GM18517 (cell line): Measurements from ENCODE around the gene IGFLR1.

Experiments used
- ATAC-seq: cut with Tn5 transposase; IDR thresholded peaks from one replicate; pipeline ENCODE4 v1.9.1; 2021; ENCODE audit warnings: mild to moderate bottlenecking, moderate library complexity; ENCODE audit not compliant: unreplicated experiment

IGFLR1 gene

DNA sequence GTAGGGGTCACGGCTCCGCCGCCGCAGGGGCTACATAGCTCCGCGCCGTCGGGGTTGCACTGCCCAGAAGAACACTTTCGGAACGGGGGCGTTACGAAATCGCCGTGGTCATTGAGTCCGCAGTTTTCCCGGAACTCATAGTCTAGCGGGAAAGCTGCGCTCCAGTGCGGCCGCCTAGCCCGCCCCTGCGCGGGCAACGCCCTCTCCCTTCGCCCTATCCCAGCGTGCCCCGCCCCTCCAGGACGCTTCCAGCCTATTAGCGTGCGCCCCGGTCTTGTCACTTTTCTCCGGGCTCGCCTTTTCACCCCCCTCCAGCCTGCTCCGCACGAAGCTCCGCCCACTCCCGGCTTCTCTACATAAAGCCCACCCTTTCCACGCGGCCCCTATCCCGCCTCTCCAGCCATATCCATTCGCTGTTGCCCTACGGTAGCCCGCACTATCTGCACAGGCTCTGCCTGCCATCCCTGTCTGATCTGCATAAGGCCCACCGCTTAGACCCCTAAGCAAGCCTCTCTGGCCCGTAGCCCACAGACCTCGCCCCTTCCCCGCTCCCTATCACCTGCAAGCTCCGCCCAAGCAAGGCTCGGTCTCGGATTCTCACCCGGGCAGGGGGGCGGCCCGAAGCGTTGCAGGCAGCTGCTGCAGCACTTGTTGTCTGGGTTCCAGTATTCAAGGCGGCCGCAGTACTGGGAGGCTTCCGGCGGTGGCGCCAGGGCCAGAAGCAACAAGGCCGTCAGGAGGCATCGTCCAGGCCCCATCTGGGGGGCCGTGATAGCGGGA lies 1.6 kb downstream of the IGFLR1 start:
- ATAC-seq, result peak; percentile 46

DNA sequence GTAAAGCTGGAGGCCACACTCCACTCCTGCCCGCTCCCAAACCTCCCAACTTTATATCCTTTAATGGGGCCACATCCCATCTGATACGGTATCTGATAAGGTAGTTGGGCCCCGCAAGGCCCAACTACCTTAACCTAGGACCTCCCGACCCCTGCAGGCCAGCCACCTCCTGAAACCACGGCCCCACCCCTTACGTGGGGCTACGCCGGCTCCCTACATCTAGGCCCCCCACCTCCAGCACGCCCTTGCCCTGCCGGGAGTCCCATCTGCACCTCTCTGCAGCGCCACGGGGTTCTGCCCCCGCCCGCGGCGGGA lies 2.2 kb downstream of the IGFLR1 start:
- no peak for ATAC-seq

GRCh38 chr19:35739275-35740107 lies 2.8 kb downstream of the IGFLR1 start:
- ATAC-seq, result no peak

GRCh38 chr19:35738887-35739229 lies 3.4 kb downstream of the IGFLR1 start:
- ATAC-seq, result no peak

GRCh38 chr19:35738021-35738886 lies 4.0 kb downstream of the IGFLR1 start:
- no peak for ATAC-seq

DNA sequence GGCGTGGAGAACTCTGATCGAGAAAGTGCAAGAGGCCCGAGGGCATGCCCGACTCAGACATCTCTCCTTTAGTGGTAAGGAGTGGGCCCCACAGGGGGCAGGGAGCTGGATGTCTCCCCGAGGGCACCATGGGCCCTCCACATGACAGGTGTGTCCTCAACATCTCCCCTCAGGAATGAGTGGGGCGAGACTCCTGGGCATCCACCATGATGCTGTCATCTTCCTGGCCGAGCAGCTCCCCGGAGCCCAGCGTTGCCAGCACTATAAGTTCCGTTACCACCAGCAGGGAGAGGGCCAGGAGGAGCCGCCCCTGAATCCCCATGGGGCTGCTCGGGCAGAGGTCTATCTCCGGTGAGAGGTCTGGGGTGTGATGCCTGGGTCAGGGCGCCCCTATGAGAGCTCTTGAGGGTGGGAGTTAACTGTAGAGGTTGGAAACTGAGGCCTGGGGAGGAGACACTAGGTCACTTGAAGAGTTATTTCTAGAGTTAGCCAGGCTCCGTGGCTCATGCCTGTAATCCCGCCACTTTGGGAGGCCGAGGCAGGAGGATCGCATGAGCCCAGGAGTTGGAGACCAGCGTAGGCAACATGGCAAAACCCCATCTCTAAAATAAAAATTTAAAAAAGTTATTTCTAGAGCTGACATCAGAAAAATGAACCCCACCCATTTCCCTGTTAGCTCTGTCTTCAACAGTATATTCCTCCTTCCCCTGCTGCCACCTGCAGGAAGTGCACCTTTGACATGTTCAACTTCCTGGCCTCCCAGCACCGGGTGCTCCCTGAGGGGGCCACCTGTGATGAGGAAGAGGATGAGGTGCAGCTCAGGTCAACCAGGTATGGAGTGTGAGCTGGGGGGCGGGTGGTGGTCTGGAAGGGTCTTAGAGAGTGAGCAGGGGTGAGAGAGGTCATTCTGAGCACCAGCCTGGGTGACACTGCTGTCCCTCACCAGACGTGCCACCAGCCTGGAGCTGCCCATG lies 5.1 kb downstream of the IGFLR1 start:
- ATAC-seq, result no peak

GRCh38 chr19:35734889-35735288 lies 7.4 kb downstream of the IGFLR1 start:
- no peak for ATAC-seq

GRCh38 chr19:35734273-35734672 lies 8.0 kb downstream of the IGFLR1 start:
- ATAC-seq, result no peak

DNA sequence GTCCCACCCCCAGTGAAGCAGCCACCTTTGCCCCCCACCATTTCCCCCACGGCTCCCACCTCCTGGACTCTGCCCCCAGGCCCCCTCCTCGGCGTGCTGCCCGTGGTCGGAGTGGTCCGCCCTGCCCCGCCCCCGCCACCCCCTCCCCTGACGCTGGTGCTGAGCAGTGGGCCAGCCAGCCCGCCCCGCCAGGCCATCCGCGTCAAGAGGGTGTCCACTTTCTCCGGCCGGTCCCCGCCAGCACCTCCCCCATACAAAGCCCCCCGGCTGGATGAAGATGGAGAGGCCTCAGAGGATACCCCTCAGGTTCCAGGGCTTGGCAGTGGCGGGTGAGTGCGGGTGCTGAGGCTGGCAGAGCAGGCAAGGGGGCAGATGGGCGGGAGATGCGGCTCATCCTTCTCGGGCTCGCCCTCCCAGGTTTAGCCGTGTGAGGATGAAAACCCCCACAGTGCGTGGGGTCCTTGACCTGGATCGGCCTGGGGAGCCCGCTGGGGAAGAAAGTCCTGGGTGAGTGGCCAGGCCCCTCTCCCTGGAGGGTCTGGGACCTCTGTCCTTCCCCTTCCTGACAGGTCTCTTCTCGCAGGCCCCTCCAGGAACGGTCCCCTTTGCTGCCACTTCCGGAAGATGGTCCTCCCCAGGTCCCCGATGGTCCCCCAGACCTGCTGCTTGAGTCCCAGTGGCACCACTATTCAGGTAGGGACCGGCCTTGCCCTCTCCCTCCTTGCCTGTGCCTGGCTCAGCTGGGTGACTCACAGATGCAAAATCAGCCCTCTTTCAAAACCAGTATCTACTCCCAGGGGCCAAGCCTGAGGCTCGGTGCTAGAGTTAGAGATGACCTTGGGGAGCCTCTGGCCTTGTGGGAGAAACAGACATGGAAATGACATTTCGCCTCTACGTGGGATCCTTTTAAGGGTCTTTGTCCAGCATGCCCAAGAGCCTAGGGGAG lies 8.8 kb downstream of the IGFLR1 start:
- ATAC-seq, result no peak

- no peak for ATAC-seq
These were observed 9.6 kb downstream of the IGFLR1 start for GRCh38 chr19:35732540-35733179.

DNA sequence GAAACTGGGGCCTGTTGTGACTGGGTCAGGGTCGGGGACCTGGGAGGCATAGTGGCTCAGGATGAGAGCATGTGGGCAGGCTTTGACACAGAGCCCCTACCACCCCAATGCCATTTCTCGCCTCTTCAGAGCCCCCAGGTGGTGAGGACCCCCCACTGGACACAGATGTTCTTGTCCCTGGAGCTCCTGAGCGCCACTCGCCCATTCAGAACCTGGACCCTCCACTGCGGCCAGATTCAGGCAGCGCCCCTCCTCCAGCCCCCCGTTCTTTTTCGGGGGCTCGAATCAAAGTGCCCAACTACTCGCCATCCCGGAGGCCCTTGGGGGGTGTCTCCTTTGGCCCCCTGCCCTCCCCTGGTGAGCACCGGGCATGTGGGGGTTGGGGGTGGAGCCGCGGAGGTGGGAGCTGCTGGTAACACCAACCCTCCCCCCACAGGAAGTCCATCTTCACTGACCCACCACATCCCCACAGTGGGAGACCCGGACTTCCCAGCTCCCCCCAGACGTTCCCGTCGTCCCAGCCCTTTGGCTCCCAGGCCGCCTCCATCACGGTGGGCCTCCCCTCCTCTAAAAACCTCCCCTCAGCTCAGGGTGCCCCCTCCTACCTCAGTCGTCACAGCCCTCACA lies 10.4 kb downstream of the IGFLR1 start:
- no peak for ATAC-seq

- ATAC-seq, result no peak
These were observed 10.9 kb downstream of the IGFLR1 start for GRCh38 chr19:35731353-35731752.

GRCh38 chr19:35730326-35730725 lies 11.9 kb downstream of the IGFLR1 start:
- no peak for ATAC-seq

- ATAC-seq, result no peak
These were observed 12.5 kb downstream of the IGFLR1 start for GRCh38 chr19:35729763-35730162.

- ATAC-seq, result no peak
These were observed 13.2 kb downstream of the IGFLR1 start for GRCh38 chr19:35729021-35729420.

- ATAC-seq, result no peak
These were observed 14.1 kb downstream of the IGFLR1 start for GRCh38 chr19:35727956-35728706.
